Lung microvascular endothelial cell (primary cell): ENCODE measurements around the gene ABAT. TPM values are rescaled to one million over a fixed set of nuclear protein-coding genes. Genes with fewer than 3 reads are reported as not detected.

Source experiments
- DNase-seq, 2 donors: peaks; one replicate each; pipeline versions ENCODE4 v3.0.0 to v3.0.0-alpha.2; 2010; ENCODE audit warnings: low read depth in 2 of 2
- total RNA-seq: library from RNA; depleted of rRNA; stranded (reverse); fragments of >200 nt; gene quantifications from 2 replicates; pipeline ENCODE4 v1.2.1, GENCODE V29; 2014

Gene ABAT
- total RNA-seq, 1 donor from 2014 or later = 1.6 TPM

GRCh38 chr16:8717892-8718415 lies 43.5 kb downstream of the ABAT start:
- no peak for DNase-seq

- no peak for DNase-seq
Observed at GRCh38 chr16:8718851-8719680, 44.6 kb downstream of the ABAT start.

GRCh38 chr16:8720080-8720966 lies 45.9 kb downstream of the ABAT start:
- no peak for DNase-seq

GRCh38 chr16:8720967-8721308 lies 46.5 kb downstream of the ABAT start:
- no peak for DNase-seq

GRCh38 chr16:8721336-8722024 lies 47.1 kb downstream of the ABAT start:
- no peak for DNase-seq

GRCh38 chr16:8722025-8722348 lies 47.6 kb downstream of the ABAT start:
- no peak for DNase-seq

GRCh38 chr16:8725513-8726178 lies 51.2 kb downstream of the ABAT start:
- no peak for DNase-seq

- DNase-seq = no peak
Observed at GRCh38 chr16:8727131-8727806, 52.9 kb downstream of the ABAT start.

- DNase-seq = no peak
Observed at GRCh38 chr16:8727857-8728618, 53.6 kb downstream of the ABAT start.

- DNase-seq = no peak
Observed at GRCh38 chr16:8729779-8730334, 55.4 kb downstream of the ABAT start.

- no peak for DNase-seq
Observed at GRCh38 chr16:8730335-8730915, 56.0 kb downstream of the ABAT start.

- no peak for DNase-seq
Observed at GRCh38 chr16:8733849-8734540, 59.6 kb downstream of the ABAT start.

GRCh38 chr16:8735574-8735973 lies 61.2 kb downstream of the ABAT start:
- no peak for DNase-seq

GRCh38 chr16:8736123-8736668 lies 61.8 kb downstream of the ABAT start:
- no peak for DNase-seq

- no peak for DNase-seq
Observed at GRCh38 chr16:8739151-8739550, 64.7 kb downstream of the ABAT start.

GRCh38 chr16:8739989-8740704 lies 65.7 kb downstream of the ABAT start:
- DNase-seq = no peak

- DNase-seq = no peak
Observed at GRCh38 chr16:8740775-8741355, 66.4 kb downstream of the ABAT start.
